Activated CD4-positive, alpha-beta T cell treated with anti-CD3 and anti-CD28 coated beads, Interleukin-2, amount 10 ng/mL, durations not matched to agents 7 days and 5 days (primary cell): ENCODE measurements around the gene ZNRD2. TPM values are rescaled to one million over a fixed set of nuclear protein-coding genes. Genes with fewer than 3 reads are reported as not detected.

ENCODE experiments used
- CTCF ChIA-PET: fragments of 350-600 bp; sonication (Branson Sonifier 250); formaldehyde crosslinking; loops from one replicate; lab custom pipeline; 2021; ENCODE audit warnings: antibody characterized with exemption; lab: Charles Lee
- POLR2A ChIA-PET: fragments of 350-600 bp; sonication (Branson Sonifier 250); formaldehyde crosslinking; loops from one replicate; lab custom pipeline; 2021; ENCODE audit warnings: antibody characterized with exemption; lab: Charles Lee
- DNase-seq: peaks from one replicate; pipeline ENCODE4 v3.0.0-alpha.2; 2020
- H3K27ac Mint-ChIP-seq: one replicate; pipeline ENCODE4 v1.8.0; 2021; ENCODE audit warnings: mild to moderate bottlenecking, moderate library complexity, mixed read lengths
- H3K27me3 Mint-ChIP-seq: one replicate; pipeline ENCODE4 v1.8.0; 2021; ENCODE audit warnings: mixed read lengths
- H3K36me3 Mint-ChIP-seq: one replicate; pipeline ENCODE4 v1.8.0; 2021; ENCODE audit warnings: low read depth, mixed read lengths
- H3K4me1 Mint-ChIP-seq: one replicate; pipeline ENCODE4 v1.8.0; 2021; ENCODE audit warnings: mixed read lengths
- H3K4me3 Mint-ChIP-seq: one replicate; pipeline ENCODE4 v1.8.0; 2021; ENCODE audit warnings: mild to moderate bottlenecking, moderate library complexity, mixed read lengths
- H3K9me3 Mint-ChIP-seq: one replicate; pipeline ENCODE4 v1.8.0; 2021; ENCODE audit warnings: mixed read lengths
- total RNA-seq, 2 experiments: library from RNA; stranded (reverse); gene quantifications; one replicate each; pipeline ENCODE4 v1.2.3, GENCODE V29; 2021

ZNRD2 gene
- total RNA-seq, 2 experiments from 2014 or later: 32.4 to 35.4 TPM

DNA sequence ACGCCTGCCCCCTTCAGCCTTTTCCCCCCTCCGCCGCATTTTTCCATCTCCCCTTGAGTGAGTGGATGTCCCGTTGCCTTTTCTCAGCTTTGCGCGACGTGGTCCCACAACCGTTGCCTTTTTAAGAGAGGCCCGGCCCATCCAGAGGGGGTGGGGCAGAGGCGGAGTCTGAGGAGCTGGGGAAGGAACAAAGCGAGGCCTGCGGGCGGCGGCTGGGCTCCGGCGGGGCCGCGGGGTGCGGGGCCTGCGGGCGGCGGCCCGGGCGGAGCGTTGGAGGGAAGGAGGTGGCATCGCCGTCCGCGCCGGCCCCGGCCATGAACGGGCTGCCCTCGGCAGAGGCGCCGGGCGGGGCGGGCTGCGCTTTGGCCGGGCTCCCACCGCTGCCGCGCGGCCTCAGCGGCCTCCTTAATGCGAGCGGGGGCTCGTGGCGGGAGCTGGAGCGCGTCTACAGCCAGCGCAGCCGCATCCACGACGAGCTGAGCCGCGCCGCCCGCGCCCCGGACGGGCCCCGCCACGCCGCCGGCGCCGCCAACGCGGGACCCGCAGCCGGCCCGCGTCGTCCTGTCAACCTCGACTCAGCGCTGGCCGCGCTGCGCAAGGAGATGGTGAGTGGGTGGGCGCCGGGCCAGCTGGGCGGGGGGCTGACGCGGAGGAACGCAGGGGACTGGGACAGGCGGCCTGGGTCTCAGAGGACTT, 2.2 kb downstream of the ZNRD2 start, which contains the start of gene FAM89B:
TSS of gene FAM89B (plus strand) at position 183 of the 696 bp plus-strand sequence. CDS start at position 315, 132 bp downstream.
- H3K4me1 Mint-ChIP-seq: peaks cover 47% of the 10 kb centered on the region

GRCh38 chr11:65573391-65574079, 3.3 kb downstream of the ZNRD2 start:
- H3K9me3 Mint-ChIP-seq: no peaks in the 10 kb centered on the region
- peaks cover 29% of the 10 kb centered on the region for H3K36me3 Mint-ChIP-seq
- H3K4me1 Mint-ChIP-seq: peaks cover 51% of the 10 kb centered on the region
- H3K4me3 Mint-ChIP-seq: peak overlapping the region; percentile 85
- ChIA-PET POLR2A (no interaction called here), CTCF (interaction anchor here (0.6 to 6.0 kb wide), 15 partner anchors 9 to 203 kb away, joined by 3 to 57 read pairs (median 4); partner anchors contain the start of genes LTBP3, MAP3K11 and PCNX3)
- peak overlapping the region; percentile 86 for H3K27ac Mint-ChIP-seq
- no peak for DNase-seq
- H3K27me3 Mint-ChIP-seq: no peaks in the 10 kb centered on the region

More for the DNA sequence above, 2.2 kb downstream of the ZNRD2 start, which contains the start of gene FAM89B:
- H3K27ac Mint-ChIP-seq: peak within 1 kb of the TSS; percentile 99
- peak; percentile 94 for DNase-seq
- ChIA-PET CTCF (interaction anchor here (0.6 to 6.0 kb wide), 17 partner anchors 8 to 202 kb away, joined by 3 to 57 read pairs (median 5); partner anchors contain the start of genes LTBP3, MAP3K11 and PCNX3), POLR2A (interaction anchor here (0.6 to 1.0 kb wide), 3 partner anchors 16 to 793 kb away, joined by 3 read pairs; partner anchors contain the start of gene NEAT1)
- H3K36me3 Mint-ChIP-seq: peaks cover 28% of the 10 kb centered on the region
- no peaks in the 10 kb centered on the region for H3K27me3 Mint-ChIP-seq
- H3K4me3 Mint-ChIP-seq: peak within 1 kb of the TSS; percentile 99
- no peaks in the 10 kb centered on the region for H3K9me3 Mint-ChIP-seq

GRCh38 chr11:65574109-65574810, 4.0 kb downstream of the ZNRD2 start:
- Mint-ChIP-seq H3K4me3 (peak overlapping the region; percentile 85), H3K9me3 (no peaks in the 10 kb centered on the region), H3K36me3 (peaks cover 31% of the 10 kb centered on the region), H3K27ac (peak overlapping the region; percentile 93), H3K27me3 (no peaks in the 10 kb centered on the region), H3K4me1 (peaks cover 50% of the 10 kb centered on the region)
- peak; percentile 87 for DNase-seq
- CTCF ChIA-PET: interaction anchor here (1.1 to 6.0 kb wide), 13 partner anchors 8 to 39 kb away, joined by 3 to 57 read pairs (median 6); no protein-coding TSS in a partner anchor
- POLR2A ChIA-PET: no interaction called here

GRCh38 chr11:65574811-65575567, 4.7 kb downstream of the ZNRD2 start:
- Mint-ChIP-seq H3K36me3 (peaks cover 38% of the 10 kb centered on the region), H3K27me3 (no peaks in the 10 kb centered on the region), H3K27ac (peak overlapping the region; percentile 93), H3K4me1 (peaks cover 50% of the 10 kb centered on the region), H3K4me3 (peak overlapping the region; percentile 85), H3K9me3 (no peaks in the 10 kb centered on the region)
- DNase-seq: no peak
- ChIA-PET POLR2A (interaction anchor here (0.6 kb wide), 1 partner anchor 282 kb away, joined by 3 read pairs; no protein-coding TSS in a partner anchor), CTCF (interaction anchor here (1.1 to 3.6 kb wide), 8 partner anchors 8 to 40 kb away, joined by 3 to 40 read pairs (median 7); partner anchors contain the start of genes MAP3K11 and PCNX3)

- ChIA-PET CTCF (interaction anchor here (1.1 to 3.6 kb wide), 9 partner anchors 9 to 39 kb away, joined by 3 to 40 read pairs (median 6); partner anchors contain the start of genes MAP3K11 and PCNX3), POLR2A (interaction anchor here (0.6 kb wide), 2 partner anchors 246 to 281 kb away, joined by 3 to 4 read pairs; no protein-coding TSS in a partner anchor)
- no peaks in the 10 kb centered on the region for H3K27me3 Mint-ChIP-seq
- H3K27ac Mint-ChIP-seq: peak within 1 kb of the TSS; percentile 93
- peak within 1 kb of the TSS; percentile 85 for H3K4me3 Mint-ChIP-seq
- peaks cover 39% of the 10 kb centered on the region for H3K36me3 Mint-ChIP-seq
- H3K4me1 Mint-ChIP-seq: peaks cover 46% of the 10 kb centered on the region
- peak; percentile 77 for DNase-seq
- H3K9me3 Mint-ChIP-seq: no peaks in the 10 kb centered on the region
Measured at GRCh38 chr11:65575568-65576231, 5.4 kb downstream of the ZNRD2 start, which contains the start of gene EHBP1L1. Gene EHBP1L1, plus strand, starts transcription at chr11:65576053. Its CDS starts 250 bp downstream, at chr11:65576303.

GRCh38 chr11:65576232-65576866, 6.1 kb downstream of the ZNRD2 start:
- no peaks in the 10 kb centered on the region for H3K9me3 Mint-ChIP-seq

GRCh38 chr11:65576867-65577755, 6.8 kb downstream of the ZNRD2 start:
- Mint-ChIP-seq H3K9me3 (no peaks in the 10 kb centered on the region), H3K36me3 (peaks cover 42% of the 10 kb centered on the region), H3K27me3 (no peaks in the 10 kb centered on the region), H3K4me3 (peak overlapping the region; percentile 83), H3K4me1 (peaks cover 35% of the 10 kb centered on the region), H3K27ac (peak overlapping the region; percentile 83)
- ChIA-PET POLR2A (no interaction called here), CTCF (interaction anchor here (0.6 to 3.6 kb wide), 8 partner anchors 11 to 218 kb away, joined by 3 to 40 read pairs (median 7); no protein-coding TSS in a partner anchor)
- DNase-seq: no peak

More at GRCh38 chr11:65576232-65576866, 6.1 kb downstream of the ZNRD2 start:
- ChIA-PET POLR2A (interaction anchor here (0.6 kb wide), 1 partner anchor 246 kb away, joined by 4 read pairs; no protein-coding TSS in a partner anchor), CTCF (interaction anchor here (0.6 to 3.6 kb wide), 9 partner anchors 10 to 217 kb away, joined by 3 to 40 read pairs (median 6); partner anchors contain the start of genes MAP3K11 and PCNX3)
- DNase-seq: no peak
- Mint-ChIP-seq H3K4me3 (peak overlapping the region; percentile 83), H3K27me3 (no peaks in the 10 kb centered on the region), H3K27ac (peak overlapping the region; percentile 83), H3K36me3 (peaks cover 41% of the 10 kb centered on the region), H3K4me1 (peaks cover 40% of the 10 kb centered on the region)

GRCh38 chr11:65577756-65578109, 7.5 kb downstream of the ZNRD2 start:
- H3K27ac Mint-ChIP-seq: peak overlapping the region; percentile 33

GRCh38 chr11:65578134-65578533, 7.9 kb downstream of the ZNRD2 start:
- H3K4me3 Mint-ChIP-seq: peak overlapping the region; percentile 57
- peaks cover 39% of the 10 kb centered on the region for H3K36me3 Mint-ChIP-seq
- H3K9me3 Mint-ChIP-seq: no peaks in the 10 kb centered on the region
- no peak for DNase-seq
- peaks cover 33% of the 10 kb centered on the region for H3K4me1 Mint-ChIP-seq
- ChIA-PET CTCF (interaction anchor here (2.5 to 3.6 kb wide), 2 partner anchors 10 to 37 kb away, joined by 11 to 40 read pairs; no protein-coding TSS in a partner anchor), POLR2A (no interaction called here)
- H3K27me3 Mint-ChIP-seq: no peaks in the 10 kb centered on the region
- no peak overlapping the region for H3K27ac Mint-ChIP-seq

More at GRCh38 chr11:65577756-65578109, 7.5 kb downstream of the ZNRD2 start:
- ChIA-PET POLR2A (no interaction called here), CTCF (interaction anchor here (1.8 to 3.6 kb wide), 3 partner anchors 10 to 37 kb away, joined by 4 to 40 read pairs (median 11); no protein-coding TSS in a partner anchor)
- no peaks in the 10 kb centered on the region for H3K27me3 Mint-ChIP-seq
- H3K4me1 Mint-ChIP-seq: peaks cover 33% of the 10 kb centered on the region
- H3K9me3 Mint-ChIP-seq: no peaks in the 10 kb centered on the region
- peaks cover 42% of the 10 kb centered on the region for H3K36me3 Mint-ChIP-seq
- H3K4me3 Mint-ChIP-seq: peak overlapping the region; percentile 57
- no peak for DNase-seq
